Activated CD8-positive, alpha-beta T cell treated with anti-CD3 and anti-CD28 coated beads for 36 hours (primary cell): ENCODE data around the gene FAM120A. TPM values are rescaled to one million over a fixed set of nuclear protein-coding genes. Genes with fewer than 3 reads are reported as not detected.

Experiments used
- ATAC-seq: fragments of 200-7000 bp; cut with Tn5 transposase; one replicate; pipeline ENCODE4 v1.10.0; 2021; ENCODE audit warnings: mild to moderate bottlenecking, moderate library complexity
- CTCF ChIA-PET: fragments of 350-600 bp; sonication (Branson Sonifier 250); formaldehyde crosslinking; loops from one replicate; lab custom pipeline; 2021; ENCODE audit warnings: antibody characterized with exemption; lab: Charles Lee
- POLR2A ChIA-PET: fragments of 350-600 bp; sonication (Branson Sonifier 250); formaldehyde crosslinking; loops from one replicate; lab custom pipeline; 2021; ENCODE audit warnings: antibody characterized with exemption; lab: Charles Lee
- DNase-seq: peaks from one replicate; pipeline ENCODE4 v3.0.0-alpha.2; 2020
- H3K27ac Mint-ChIP-seq: one replicate; pipeline ENCODE4 v1.8.0; 2021; ENCODE audit warnings: mild to moderate bottlenecking, mixed read lengths
- H3K27me3 Mint-ChIP-seq: one replicate; pipeline ENCODE4 v1.8.0; 2021; ENCODE audit warnings: mixed read lengths
- H3K36me3 Mint-ChIP-seq: one replicate; pipeline ENCODE4 v1.8.0; 2021; ENCODE audit warnings: low read depth, mixed read lengths
- H3K4me1 Mint-ChIP-seq: one replicate; pipeline ENCODE4 v1.8.0; 2021; ENCODE audit warnings: low read depth, mixed read lengths
- H3K4me3 Mint-ChIP-seq: one replicate; pipeline ENCODE4 v1.8.0; 2021; ENCODE audit warnings: mild to moderate bottlenecking, moderate library complexity, mixed read lengths
- H3K9me3 Mint-ChIP-seq: one replicate; pipeline ENCODE4 v1.8.0; 2021; ENCODE audit warnings: mixed read lengths
- CTCF ChIP-seq: fragments of 200-600 bp; IDR thresholded peaks from one replicate; pipeline ENCODE4 v1.8.0; 2022; ENCODE audit warnings: antibody characterized with exemption, mild to moderate bottlenecking
- intact Hi-C: fragments of 100-400 bp; cut with micrococcal nuclease; formaldehyde crosslinking; loops from one replicate; pipeline ENCODE4 v1.10.0; 2022
- total RNA-seq, 2 experiments: library from RNA; stranded (reverse); gene quantifications; one replicate each; pipeline ENCODE4 v1.2.3, GENCODE V29; 2021

FAM120A gene
- total RNA-seq, 2 experiments from 2014 or later: 121 to 125 TPM

- H3K4me3 Mint-ChIP-seq: no peak overlapping the region
- no peak for ATAC-seq
- intact Hi-C loops: no loop called here
- no peak for TF ChIP-seq CTCF
- peaks cover 30% of the 10 kb centered on the region for H3K36me3 Mint-ChIP-seq
- peaks cover 4% of the 10 kb centered on the region for H3K4me1 Mint-ChIP-seq
- no peak for DNase-seq
- ChIA-PET CTCF (no interaction called here), POLR2A (no interaction called here)
- H3K27ac Mint-ChIP-seq: no peak overlapping the region
- no peaks in the 10 kb centered on the region for H3K9me3 Mint-ChIP-seq
- H3K27me3 Mint-ChIP-seq: no peaks in the 10 kb centered on the region
Observed at GRCh38 chr9:93541005-93541404, 89.5 kb downstream of the FAM120A start.

GRCh38 chr9:93541581-93542349, 90.3 kb downstream of the FAM120A start:
- TF ChIP-seq CTCF: no peak
- H3K36me3 Mint-ChIP-seq: peaks cover 36% of the 10 kb centered on the region
- H3K27me3 Mint-ChIP-seq: no peaks in the 10 kb centered on the region
- DNase-seq: no peak
- ChIA-PET POLR2A (no interaction called here), CTCF (no interaction called here)
- intact Hi-C loops: no loop called here
- no peak overlapping the region for H3K4me3 Mint-ChIP-seq
- H3K27ac Mint-ChIP-seq: no peak overlapping the region
- no peaks in the 10 kb centered on the region for H3K9me3 Mint-ChIP-seq
- peaks cover 4% of the 10 kb centered on the region for H3K4me1 Mint-ChIP-seq
- ATAC-seq: no peak

- Mint-ChIP-seq H3K4me3 (no peak overlapping the region), H3K27me3 (no peaks in the 10 kb centered on the region), H3K4me1 (peaks cover 4% of the 10 kb centered on the region), H3K36me3 (peaks cover 37% of the 10 kb centered on the region), H3K9me3 (no peaks in the 10 kb centered on the region), H3K27ac (no peak overlapping the region)
- no peak for TF ChIP-seq CTCF
- POLR2A ChIA-PET: no interaction called here
- DNase-seq (no peak), ATAC-seq (no peak)
- intact Hi-C loops: no loop called here
- CTCF ChIA-PET: interaction anchor here (1.3 kb wide), 1 partner anchor 23 kb away, joined by 5 read pairs; no protein-coding TSS in a partner anchor
Observed at GRCh38 chr9:93543117-93543516, 91.6 kb downstream of the FAM120A start.

GRCh38 chr9:93546356-93546755, 94.9 kb downstream of the FAM120A start:
- peaks cover 40% of the 10 kb centered on the region for H3K36me3 Mint-ChIP-seq
- no peak for DNase-seq
- H3K4me3 Mint-ChIP-seq: no peak overlapping the region
- no peaks in the 10 kb centered on the region for H3K9me3 Mint-ChIP-seq
- no peaks in the 10 kb centered on the region for H3K27me3 Mint-ChIP-seq
- ATAC-seq: no peak
- peaks cover 4% of the 10 kb centered on the region for H3K4me1 Mint-ChIP-seq
- no peak for TF ChIP-seq CTCF
- ChIA-PET POLR2A (no interaction called here), CTCF (no interaction called here)
- intact Hi-C loops: no loop called here
- no peak overlapping the region for H3K27ac Mint-ChIP-seq

GRCh38 chr9:93549611-93550010, 98.1 kb downstream of the FAM120A start:
- intact Hi-C loops: no loop called here
- ChIA-PET CTCF (interaction anchor here (1.7 to 7.2 kb wide), 2 partner anchors 12 to 16 kb away, joined by 5 to 58 read pairs; no protein-coding TSS in a partner anchor), POLR2A (no interaction called here)
- TF ChIP-seq CTCF: no peak
- no peaks in the 10 kb centered on the region for H3K4me1 Mint-ChIP-seq
- DNase-seq (no peak), ATAC-seq (no peak)
- no peaks in the 10 kb centered on the region for H3K27me3 Mint-ChIP-seq
- no peak overlapping the region for H3K27ac Mint-ChIP-seq
- H3K36me3 Mint-ChIP-seq: peaks cover 44% of the 10 kb centered on the region
- no peaks in the 10 kb centered on the region for H3K9me3 Mint-ChIP-seq
- no peak overlapping the region for H3K4me3 Mint-ChIP-seq
